HEK293T (cell line): ENCODE measurements around the gene ZWILCH.

Experiments
- ARNT ChIP-seq: fragments of 450-650 bp; IDR thresholded peaks from 2 replicates; pipeline ENCODE4 v1.6.1; 2017; ENCODE audit warnings: mild to moderate bottlenecking
- BHLHE40 ChIP-seq: fragments of 450-650 bp; IDR thresholded peaks from 2 replicates; pipeline ENCODE4 v1.6.1; 2016; ENCODE audit warnings: mild to moderate bottlenecking, moderate library complexity, borderline replicate concordance
- ELF4 ChIP-seq: fragments of 450-650 bp; IDR thresholded peaks from 2 replicates; pipeline ENCODE4 v1.6.1; 2017; ENCODE audit warnings: antibody characterized with exemption
- FOXA1 ChIP-seq: fragments of 450-650 bp; IDR thresholded peaks from 2 replicates; pipeline ENCODE4 v1.6.1; 2016; ENCODE audit warnings: mild to moderate bottlenecking
- FOXK2 ChIP-seq: fragments of 450-650 bp; IDR thresholded peaks from 2 replicates; pipeline ENCODE4 v1.6.1; 2016; ENCODE audit warnings: mild to moderate bottlenecking
- FOXM1 ChIP-seq: fragments of 450-650 bp; IDR thresholded peaks from 2 replicates; pipeline ENCODE4 v1.6.1; 2017; ENCODE audit warnings: mild to moderate bottlenecking, borderline replicate concordance
- L3MBTL2 ChIP-seq: fragments of 450-650 bp; conservative IDR thresholded peaks from 2 replicates; pipeline ENCODE4 v1.6.1; 2016; ENCODE audit warnings: mild to moderate bottlenecking
- LEF1 ChIP-seq: fragments of 450-650 bp; IDR thresholded peaks from 2 replicates; pipeline ENCODE4 v1.6.1; 2017; ENCODE audit warnings: mild to moderate bottlenecking, borderline replicate concordance
- NFRKB ChIP-seq: fragments of 450-650 bp; IDR thresholded peaks from 2 replicates; pipeline ENCODE4 v1.6.1; 2016; ENCODE audit warnings: mild to moderate bottlenecking, moderate library complexity
- SP1 ChIP-seq: fragments of 450-650 bp; IDR thresholded peaks from 2 replicates; pipeline ENCODE4 v1.6.1; 2017
- SUZ12 ChIP-seq: fragments of 450-650 bp; IDR thresholded peaks from 2 replicates; pipeline ENCODE4 v1.6.1; 2016; ENCODE audit warnings: mild to moderate bottlenecking
- ZNF384 ChIP-seq: fragments of 450-650 bp; IDR thresholded peaks from 2 replicates; pipeline ENCODE4 v1.6.1; 2016
- TF ChIP-seq, protein P1 (sequence below): fragments of 450-650 bp; IDR thresholded peaks from 2 replicates; pipeline ENCODE4 v1.6.1; 2016

DNA sequence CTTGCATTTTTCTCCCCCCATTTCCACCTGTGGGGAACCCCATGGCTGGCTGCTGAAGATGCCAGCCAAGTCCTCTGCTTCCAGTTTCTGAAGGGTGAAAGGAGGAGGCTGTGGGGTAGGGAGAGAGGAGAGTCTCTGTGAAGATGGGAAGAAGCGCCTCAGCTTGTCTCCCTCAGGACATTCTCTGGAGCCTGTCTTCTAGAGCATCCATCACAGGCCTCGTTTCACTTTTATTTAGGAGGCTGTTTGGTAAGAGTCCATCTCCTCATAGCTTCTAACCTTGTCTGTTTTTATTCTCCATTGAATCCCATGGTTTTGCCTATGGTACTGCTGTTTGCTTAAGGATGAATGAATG, 69.4 kb downstream of the ZWILCH start:
- TF ChIP-seq, protein P1, sequence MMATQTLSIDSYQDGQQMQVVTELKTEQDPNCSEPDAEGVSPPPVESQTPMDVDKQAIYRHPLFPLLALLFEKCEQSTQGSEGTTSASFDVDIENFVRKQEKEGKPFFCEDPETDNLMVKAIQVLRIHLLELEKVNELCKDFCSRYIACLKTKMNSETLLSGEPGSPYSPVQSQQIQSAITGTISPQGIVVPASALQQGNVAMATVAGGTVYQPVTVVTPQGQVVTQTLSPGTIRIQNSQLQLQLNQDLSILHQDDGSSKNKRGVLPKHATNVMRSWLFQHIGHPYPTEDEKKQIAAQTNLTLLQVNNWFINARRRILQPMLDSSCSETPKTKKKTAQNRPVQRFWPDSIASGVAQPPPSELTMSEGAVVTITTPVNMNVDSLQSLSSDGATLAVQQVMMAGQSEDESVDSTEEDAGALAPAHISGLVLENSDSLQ: no peak
- no peak for TF ChIP-seq FOXK2
- TF ChIP-seq ELF4: no peak
- no peak for TF ChIP-seq SP1
- TF ChIP-seq FOXM1: no peak
- TF ChIP-seq BHLHE40: no peak
- TF ChIP-seq SUZ12: no peak
- no peak for TF ChIP-seq ARNT
- no peak for TF ChIP-seq L3MBTL2
- TF ChIP-seq FOXA1: no peak
- TF ChIP-seq LEF1: no peak
- no peak for TF ChIP-seq NFRKB
- TF ChIP-seq ZNF384: no peak
